Measurements from ENCODE around the gene TLK2.
"Not testable (repeated sequence)": the region's sequence is repeated elsewhere in the genome, so short reads cannot be mapped to it uniquely, and the experiment has no call there.

Gene TLK2

DNA sequence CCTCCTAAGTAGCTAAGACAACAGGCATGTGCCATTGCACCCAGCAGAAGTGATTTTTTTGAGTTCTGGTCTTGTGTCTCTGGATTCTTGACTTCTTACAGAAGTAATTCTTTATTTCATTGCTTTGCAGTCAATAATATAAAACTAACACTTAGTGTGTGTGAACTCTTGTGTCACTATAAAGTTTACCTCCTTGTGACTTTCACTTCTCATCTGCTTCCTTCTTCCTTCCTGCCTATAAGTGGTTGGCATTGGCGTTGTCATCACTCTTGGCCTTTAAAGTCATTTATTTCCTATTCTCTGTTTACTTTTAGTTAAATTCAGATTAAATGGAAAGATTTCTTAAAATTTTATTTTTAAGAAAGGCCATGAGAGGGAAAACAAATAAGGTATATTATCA lies 12.4 kb downstream of the TLK2 start:
- DNase-seq (ENCODE audit: low read depth): not testable (repeated sequence)

DNA sequence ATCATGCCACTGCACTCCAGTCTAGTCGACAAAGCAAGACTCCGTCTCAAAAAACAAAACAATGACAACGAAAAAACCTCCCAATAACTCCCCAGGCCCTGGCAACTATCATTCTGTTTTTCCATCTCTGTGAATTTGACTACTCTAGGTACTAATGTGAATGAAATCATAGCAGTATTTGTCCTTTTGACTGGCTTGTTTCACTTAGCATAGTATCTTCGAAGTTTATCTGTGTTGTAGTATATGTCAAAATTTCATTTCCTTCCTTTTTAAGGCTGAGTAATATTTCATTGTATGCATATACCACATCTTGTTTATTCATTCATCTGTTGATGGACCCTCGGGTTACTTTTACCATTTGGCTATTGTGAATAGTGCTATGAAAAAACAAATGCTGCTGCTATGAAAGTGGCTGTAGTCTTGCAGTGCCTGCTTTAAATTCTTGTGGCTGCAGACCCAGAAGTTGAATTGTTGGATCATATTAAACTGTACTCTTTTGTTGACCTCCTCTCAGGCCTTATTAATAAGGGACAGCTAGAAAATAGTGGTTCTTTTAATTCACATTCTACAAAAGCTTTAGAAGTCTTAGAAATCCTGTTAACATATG lies 14.5 kb downstream of the TLK2 start:
- DNase-seq (ENCODE audit: low read depth): not testable (repeated sequence)

DNA sequence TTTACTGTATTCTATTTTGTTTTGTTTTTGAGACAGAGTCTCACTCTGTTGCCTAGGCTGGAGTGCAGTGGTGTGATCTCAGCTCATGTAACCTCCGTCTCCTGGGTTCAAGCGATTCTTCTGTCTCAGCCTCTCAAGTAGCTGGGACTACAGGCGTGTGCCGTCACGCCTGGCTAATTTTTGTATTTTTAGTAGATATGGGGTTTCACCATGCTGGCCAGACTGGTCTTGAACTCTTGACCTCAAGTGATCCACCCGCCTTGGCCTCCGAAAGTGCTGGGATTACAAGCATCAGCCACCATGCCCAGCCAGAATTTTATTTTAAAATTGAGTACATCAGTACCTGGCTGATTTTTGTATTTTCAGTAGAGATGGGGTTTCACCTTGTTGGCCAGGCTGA lies 15.4 kb downstream of the TLK2 start:
- DNase-seq (ENCODE audit: low read depth): not testable (repeated sequence)

DNA sequence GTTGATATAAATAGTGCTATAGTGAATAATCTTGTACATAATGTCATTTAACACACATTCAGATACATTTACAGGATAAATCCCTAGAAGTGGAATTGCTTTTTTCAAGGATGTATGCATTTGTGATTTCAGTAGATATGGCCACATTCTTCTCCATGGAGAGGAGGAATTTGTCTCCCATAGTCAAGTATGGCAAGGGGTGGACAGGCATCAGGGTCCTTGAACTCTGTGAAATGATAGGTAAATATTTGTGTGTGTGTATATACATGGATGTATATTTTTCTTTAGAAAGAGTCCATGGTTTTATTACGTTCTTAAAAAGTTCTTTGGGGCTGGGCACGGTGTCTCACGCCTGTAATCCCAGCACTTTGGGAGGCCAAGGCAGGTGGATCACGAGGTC lies 17.7 kb downstream of the TLK2 start:
- DNase-seq (ENCODE audit: low read depth): not testable (repeated sequence)

DNA sequence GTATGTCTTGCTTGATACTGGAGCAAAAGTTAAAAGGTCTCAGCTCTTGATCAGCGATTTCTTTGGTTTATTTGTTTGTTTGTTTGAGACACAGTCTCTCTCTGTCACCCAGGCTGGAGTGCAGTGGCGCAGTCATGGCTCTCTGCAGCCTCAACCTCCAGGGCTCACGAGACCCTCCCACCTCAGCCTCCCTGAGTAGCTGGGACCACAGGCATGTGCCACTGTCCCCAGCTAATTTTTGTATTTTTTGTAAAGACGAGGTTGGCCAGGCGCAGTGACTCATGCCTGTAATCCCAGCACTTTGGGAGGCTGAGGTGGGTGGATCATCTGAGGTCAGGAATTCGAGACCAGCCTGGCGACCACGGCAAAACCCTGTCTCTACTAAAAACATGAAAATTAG lies 20.2 kb downstream of the TLK2 start:
- DNase-seq (ENCODE audit: low read depth): not testable (repeated sequence)

DNA sequence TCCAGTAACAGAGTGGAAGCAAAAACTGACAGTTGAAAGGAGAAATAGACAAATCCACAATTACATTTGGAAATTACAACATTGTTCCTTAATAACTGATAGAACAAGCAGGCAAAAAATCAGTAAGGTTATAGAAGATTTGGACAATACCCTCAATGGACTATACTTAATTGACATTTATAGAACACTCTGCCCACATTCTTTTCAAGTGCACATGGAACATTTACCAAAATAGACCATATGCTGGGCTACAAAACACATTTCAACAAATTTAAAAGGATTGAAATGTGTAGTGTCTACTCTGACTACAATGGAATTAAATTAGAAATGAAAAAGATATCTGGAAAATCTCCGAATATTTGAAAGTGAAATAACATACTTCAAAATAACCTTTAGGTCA lies 21.8 kb downstream of the TLK2 start:
- not testable (repeated sequence) for DNase-seq (ENCODE audit: low read depth)

DNA sequence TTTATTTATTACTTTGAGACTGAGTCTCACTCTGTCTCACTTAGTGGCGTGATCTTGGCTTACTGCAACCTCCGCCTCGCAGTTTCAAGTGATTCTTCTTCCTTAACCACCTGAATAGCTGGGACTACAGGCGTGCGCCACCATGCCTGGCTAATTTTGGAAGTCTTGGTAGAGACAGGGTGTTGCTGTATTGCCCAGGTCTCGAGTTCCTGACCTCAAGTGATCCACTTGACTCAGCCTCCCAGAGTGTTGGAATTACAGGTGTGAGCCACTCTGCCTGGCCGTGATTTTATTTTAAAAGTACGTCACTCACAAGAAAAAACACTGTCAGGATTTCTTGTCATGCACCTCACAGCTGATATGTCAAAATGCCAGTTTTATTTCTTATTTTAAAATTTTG lies 26.2 kb downstream of the TLK2 start:
- not testable (repeated sequence) for DNase-seq (ENCODE audit: low read depth)

DNA sequence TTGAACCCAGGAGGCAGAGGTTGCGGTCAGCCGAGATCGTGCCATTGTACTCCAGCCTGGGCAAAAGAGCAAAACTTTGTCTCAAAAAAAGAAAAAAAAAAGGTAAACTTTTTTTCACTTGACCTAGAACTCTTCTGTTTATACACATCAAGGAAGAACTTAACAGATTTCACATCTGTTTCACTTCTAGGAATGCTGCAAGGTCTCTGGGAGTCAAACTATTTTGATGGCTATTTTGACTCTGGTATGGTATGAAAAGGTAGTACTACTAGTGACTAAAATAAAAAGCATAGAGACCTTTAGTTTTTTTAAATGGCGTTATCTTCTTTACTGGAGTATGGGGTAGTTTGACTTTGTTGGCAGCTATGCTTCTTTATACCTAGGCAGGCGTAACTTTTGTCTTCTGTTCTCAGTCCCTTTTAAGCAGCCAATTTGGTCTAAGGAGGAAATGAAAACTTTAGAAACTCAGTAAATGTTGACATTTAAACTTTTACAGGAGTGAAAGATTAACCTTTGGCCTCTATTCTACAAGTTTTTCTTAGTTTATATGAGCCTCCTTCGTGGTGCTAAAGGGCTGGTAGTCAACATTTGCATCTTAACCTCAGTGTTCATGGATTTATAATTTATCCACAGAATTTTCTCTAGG lies 28.7 kb downstream of the TLK2 start:
- DNase-seq (ENCODE audit: low read depth): not testable (repeated sequence)

DNA sequence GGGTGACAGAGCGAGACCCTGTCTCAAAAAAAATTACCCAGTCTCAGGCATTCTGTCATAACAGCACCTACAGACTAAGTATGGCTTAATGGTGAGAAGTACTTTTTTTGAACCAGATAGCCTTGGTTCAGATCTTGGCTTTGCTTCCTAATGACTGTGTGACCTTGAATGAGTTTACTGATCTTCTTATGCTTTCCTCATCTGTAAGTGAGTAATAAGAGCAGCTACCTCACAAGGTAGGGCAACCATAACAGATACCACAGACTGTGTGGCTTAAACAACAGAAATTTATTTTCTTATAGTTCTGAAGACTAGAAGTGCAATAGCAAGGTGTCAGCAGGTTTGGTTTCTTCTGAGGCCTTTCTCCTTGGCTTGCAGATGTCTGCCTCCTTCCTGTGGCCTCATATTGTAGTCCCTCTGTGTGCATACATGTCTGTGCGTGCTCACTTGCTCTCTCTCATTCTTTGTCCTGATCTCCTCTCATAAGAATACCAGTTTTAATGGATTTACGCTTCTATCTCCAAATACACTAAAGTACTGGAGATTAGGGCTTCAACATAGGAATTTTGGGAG lies 31.7 kb downstream of the TLK2 start:
- not testable (repeated sequence) for DNase-seq (ENCODE audit: low read depth)

DNA sequence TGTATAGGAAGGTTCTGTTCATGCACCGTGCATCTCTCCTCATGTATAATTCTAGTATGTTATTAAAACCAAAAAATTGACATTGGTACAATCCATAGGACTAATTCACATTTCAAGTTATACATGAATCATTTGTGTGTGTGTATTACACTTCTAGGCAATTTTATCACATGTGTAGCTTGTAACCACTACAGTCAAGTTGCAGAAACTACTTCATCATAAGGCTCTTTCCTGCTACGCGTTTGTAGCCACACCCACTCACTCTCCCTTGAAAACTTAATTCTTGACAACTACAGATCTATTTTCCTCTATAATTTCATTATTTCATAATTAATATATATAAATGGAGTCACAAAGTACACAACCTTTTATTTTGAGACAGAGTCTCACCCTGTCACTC lies 32.4 kb downstream of the TLK2 start:
- not testable (repeated sequence) for DNase-seq (ENCODE audit: low read depth)

DNA sequence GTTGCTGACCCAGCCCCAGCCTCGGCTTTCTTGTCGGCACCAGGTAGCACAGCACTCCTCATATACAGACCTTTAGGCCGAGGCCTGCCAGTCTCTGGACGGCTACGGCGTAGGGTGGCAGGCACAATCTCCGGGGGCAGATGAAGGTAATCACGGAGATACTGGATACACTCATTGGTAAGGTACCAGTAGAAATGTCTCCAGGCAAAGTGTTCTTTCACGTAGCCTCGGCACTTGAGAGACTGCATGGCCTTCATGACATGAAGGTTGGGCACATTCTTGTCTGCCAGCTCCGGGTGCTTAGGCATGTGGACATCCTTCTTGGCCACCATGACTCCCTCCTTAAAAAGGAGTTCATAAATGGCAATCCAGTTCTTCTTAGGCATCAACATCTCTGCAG lies 37.8 kb downstream of the TLK2 start:
- not testable (repeated sequence) for DNase-seq (ENCODE audit: low read depth)

DNA sequence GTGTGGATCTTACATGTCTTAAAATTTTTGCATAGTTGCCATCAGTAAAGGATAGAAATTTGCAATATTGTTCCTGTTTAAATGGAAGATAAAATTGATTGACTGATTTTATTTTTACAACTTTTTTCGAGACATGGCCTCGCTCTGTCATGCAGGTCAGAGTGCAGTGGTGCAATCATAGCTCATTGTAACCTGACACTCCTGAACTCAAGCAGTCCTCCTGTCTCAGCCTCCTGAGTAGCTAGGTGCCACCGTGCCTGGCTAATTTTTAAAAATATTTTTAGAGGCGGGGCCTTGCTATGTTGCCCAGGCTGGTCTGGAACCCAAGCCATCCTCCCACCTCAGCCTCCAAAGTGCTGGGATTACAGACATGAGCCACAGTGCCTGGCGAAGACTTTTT lies 42.7 kb downstream of the TLK2 start:
- DNase-seq (ENCODE audit: low read depth): not testable (repeated sequence)

DNA sequence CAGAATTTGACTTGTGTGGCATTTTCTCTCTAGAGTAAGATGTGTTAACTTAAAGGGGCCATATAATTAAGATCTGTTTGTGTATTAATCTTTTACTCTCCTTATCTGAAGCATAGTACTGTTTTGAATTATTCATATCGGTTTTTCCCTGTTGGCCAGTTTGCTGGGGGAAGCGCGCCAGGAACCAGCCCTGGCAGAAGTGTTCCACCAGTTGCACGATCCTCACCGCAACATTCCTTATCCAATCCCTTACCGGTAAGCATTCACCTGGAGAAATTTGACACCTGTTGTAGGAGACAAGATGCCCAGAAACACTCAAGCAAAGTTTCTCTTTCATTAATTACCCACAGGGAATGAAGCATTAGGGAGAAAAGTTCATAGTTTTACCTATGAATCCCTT lies 45.5 kb downstream of the TLK2 start:
- DNase-seq (ENCODE audit: low read depth): not testable (repeated sequence)

DNA sequence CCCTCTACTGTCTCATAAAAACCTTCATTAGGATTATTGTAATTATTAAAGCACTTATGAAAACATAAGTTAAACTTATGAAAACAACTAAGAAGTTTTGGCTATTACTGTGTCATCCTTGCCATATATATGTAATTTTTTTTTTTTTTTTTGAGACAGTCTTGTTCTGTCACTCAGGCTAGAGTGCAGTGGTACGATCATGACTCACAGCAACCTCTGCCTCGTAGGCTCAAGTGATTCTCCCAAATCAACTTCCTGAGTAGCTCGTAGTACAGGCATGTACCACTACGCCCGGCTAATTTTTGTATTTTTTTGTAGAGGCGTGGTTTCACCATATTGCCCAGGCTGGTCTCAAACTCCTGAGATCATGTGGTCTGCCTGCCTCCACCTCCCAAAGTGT lies 46.7 kb downstream of the TLK2 start:
- DNase-seq (ENCODE audit: low read depth): not testable (repeated sequence)

DNA sequence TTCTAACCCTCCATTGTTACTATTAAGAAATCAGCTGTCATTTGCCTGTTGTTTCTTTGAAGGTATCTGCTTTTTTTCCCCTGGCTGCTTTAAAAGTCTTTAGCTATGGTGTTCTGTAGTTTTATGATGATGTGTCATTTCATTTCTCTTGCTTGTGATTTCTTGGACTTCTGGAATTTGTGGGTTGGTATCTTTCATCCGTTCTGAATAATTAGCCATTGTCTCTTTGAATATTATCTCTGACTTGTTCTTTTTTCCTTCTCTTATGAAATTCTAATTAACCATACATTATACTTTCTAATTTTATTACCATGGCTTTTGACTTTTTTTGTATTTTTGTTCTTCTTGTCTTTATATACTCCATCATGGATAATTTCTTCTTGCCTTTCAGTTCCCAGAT lies 52.3 kb downstream of the TLK2 start:
- DNase-seq (ENCODE audit: low read depth): not testable (repeated sequence)

DNA sequence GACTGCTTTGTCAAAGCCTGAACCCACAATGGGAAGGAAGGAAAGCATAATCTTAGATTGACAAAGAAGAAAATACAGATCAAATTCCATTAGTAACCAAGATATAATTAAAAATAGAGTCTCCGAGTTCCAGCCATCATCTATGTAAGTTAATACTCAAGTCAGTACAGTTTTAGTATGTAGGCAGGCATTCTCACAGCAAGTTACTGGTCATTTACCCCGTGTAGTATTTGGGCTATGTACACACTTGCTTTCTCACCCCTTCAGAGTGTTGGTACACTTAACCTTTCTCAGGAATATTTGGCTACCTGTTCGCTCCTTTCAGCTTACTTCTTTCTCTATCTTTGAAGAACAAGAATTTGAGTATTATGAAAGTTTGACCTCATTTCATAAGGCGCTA lies 57.9 kb downstream of the TLK2 start:
- DNase-seq (ENCODE audit: low read depth): not testable (repeated sequence)

DNA sequence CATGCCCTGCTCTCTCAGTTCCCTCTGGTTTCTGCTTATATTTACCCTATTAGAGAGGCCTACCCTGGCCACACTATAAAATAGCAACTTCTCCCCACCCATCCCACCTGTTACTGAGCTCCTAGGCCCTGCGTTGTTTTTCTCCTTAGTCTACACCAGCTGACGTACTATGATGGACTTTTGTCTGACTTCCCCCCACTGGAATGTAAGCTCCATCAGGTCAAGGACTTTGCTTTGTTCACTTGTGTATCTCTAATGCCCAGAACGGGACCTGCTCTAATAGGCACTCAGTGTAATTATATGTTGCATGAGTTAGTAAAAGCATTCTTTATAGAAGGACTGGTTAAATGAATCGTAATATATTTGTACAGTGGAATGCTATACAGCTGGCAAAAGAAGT lies 62.4 kb downstream of the TLK2 start:
- DNase-seq (ENCODE audit: low read depth): not testable (repeated sequence)

DNA sequence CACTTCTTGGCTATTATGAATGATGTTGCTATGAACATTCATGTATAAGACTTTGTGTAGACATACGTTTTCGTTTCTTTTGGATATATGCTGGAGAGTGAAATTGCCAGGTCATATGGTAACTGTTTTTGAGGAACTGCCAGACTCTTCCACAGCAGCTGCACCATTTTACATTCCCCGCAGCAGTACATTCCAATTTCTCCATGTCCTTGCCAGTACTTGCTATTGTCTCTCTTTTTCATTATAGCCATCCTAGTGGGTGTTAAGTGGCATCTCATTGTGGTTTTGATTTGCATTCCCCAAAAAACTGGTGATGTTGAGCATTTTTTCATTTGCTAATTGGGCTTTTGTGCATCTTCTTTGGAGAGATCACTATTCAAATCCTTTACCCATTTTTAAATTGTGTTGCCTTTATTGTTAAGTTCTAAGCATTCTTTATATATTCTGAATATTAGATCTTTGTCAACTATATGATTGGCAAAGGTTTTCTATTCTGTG lies 64.7 kb downstream of the TLK2 start:
- not testable (repeated sequence) for DNase-seq (ENCODE audit: low read depth)

DNA sequence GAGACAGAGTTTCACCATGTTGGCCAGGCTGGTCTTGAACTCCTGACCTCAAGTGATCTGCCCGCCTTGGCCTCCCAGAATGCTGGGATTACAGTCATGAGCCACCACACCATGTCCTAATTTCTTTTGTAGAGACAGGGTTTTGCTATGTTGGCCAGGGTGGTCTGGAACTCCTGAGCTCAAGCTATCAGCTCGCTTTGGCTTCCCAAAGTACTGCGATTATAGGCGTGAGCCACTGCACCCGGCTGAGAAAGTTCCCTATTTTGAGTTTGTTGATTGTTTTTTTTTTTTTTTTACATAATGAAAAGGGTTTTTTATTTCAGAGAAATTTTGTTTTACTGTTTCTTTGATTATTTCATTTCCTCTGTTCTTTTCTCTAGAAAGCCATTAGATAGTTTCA lies 67.4 kb downstream of the TLK2 start:
- not testable (repeated sequence) for DNase-seq (ENCODE audit: low read depth)

DNA sequence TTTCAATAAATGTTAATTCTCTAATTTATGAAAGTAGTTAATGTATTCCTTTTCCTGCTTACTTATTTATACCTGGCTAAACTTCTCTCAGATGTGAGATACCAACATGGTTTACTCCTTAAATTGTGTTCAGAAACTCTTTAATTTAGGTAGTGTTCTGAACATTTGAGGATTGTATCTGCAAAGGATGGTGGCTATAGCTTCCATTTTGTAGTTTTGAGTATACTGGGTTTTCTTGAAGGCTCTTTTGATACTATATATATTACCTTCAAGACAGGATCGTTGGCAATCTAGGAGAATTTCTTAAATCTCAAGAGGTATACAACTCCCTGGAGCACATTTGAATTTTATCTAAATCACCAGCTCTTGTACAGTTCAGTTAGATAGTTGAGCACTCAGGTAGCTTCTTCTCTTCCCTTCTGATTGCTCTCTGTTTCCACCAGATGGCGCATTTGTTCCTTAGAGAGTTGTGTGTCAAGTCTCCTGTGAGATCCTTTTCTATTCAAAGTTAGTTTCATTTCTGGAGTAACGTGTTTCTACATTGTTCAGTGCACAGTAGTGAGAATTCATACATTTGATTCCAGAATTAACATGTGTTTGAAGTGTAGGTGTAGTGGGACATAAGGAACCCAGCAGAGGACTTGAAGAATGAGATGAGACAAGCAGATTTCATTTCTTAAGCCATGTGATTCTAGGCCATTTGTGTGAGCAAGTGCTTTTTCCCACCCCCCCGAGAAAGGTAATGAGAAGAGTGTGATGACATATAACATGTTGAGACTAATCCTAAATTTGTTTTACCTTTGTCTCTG lies 74.4 kb downstream of the TLK2 start:
- DNase-seq (ENCODE audit: low read depth): not testable (repeated sequence)

DNA sequence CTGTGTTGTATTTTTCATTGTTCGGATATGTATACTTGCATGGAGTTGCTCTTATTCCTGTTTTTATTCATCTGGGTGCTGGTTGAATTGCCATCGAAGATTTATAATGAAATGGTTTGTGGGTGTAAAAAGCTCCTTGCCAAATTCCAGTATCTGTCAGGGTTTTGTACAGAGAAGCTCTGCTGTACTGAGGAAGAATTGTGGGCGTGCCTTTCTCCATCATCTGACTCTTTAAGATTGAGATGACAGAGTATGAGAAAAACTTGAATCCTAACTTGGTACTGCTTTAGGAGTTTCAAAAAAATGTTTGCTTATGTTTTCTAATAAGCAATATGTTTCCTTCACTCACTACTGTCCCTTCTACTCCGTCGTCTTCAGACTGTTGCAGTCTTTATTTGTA lies 78.9 kb downstream of the TLK2 start:
- DNase-seq (ENCODE audit: low read depth): not testable (repeated sequence)

DNA sequence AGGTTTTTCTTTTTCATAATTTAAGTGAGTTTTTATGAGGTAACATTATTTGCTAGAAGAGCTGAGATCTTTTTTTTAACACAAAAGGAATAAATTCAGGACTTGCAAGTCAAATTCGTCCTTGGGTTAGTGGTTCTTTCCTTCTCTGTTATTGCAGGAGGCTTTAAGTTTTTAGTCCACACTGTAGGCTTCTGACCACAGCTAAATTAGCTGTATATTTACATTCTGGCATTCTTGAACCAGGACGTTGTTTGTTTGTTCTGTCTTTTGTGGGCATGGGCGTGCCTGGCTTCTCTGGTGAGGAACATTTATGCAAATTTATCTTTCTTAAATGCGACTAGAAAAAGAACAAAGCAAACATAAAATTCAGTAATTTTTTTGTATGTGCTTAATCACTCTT lies 80.3 kb downstream of the TLK2 start:
- not testable (repeated sequence) for DNase-seq (ENCODE audit: low read depth)

All from stimulated activated CD8-positive, alpha-beta memory T cell treated with anti-CD3 and anti-CD28 coated beads, Interleukin-12 subunit alpha, Interleukin-12 subunit beta, amount 100 ng/mL, for 4 hours (primary cell).